Stimulated activated CD8-positive, alpha-beta memory T cell treated with anti-CD3 and anti-CD28 coated beads, Interleukin-12 subunit alpha, Interleukin-12 subunit beta, amount 100 ng/mL, for 24 hours (primary cell): Measurements from ENCODE around the gene ZC2HC1B.

Experiments used
- DNase-seq: peaks from one replicate; pipeline ENCODE4 v3.0.0-alpha.2; 2020; ENCODE audit errors: extremely low read depth

ZC2HC1B gene

DNA sequence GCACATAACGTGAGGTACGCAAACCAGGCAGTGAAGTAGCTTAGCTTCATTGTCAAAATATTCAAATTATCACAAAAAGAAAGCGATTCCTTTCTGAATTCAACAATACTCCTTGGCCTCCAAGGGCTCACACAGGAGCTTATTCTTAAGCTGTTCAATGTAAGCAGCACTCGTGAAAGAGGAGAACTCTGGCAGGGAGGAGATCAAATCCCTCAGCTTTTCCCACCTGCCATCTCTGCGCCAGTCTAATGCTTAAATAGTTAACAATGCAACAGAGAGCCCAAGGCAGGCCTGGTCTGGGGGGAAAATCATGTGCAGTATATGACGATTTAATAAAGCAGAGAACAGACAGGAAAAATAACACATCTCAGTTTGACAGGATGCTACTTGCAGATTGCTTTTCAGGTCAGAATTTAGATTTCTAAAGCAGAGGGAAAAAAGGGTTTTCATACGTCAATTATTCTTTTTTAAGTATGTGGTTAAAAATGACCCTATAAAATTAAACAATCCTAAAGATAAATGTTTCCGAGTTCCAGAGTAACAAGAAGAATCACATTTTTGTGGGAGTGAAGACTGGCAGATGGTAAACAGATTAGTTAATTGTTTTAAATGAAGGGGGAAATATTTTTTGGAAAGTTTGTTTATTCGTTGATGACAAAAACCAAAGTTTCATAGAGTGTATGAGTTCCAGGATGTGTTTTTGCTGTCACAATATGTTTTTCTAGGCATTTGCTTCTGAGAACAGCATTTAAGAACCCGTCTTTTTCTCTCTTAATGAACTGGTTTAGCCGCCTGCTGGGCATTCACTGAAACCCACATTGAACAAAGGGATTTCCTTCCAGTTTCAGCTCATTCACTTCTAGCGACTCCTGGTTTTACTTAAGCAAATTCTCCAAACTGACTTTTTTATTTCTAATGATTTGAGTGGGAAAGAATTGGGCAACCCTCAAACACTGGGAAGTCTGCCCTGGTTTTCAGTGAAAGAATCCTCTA is 97.9 kb downstream of the ZC2HC1B start:
- DNase-seq = no peak

DNA sequence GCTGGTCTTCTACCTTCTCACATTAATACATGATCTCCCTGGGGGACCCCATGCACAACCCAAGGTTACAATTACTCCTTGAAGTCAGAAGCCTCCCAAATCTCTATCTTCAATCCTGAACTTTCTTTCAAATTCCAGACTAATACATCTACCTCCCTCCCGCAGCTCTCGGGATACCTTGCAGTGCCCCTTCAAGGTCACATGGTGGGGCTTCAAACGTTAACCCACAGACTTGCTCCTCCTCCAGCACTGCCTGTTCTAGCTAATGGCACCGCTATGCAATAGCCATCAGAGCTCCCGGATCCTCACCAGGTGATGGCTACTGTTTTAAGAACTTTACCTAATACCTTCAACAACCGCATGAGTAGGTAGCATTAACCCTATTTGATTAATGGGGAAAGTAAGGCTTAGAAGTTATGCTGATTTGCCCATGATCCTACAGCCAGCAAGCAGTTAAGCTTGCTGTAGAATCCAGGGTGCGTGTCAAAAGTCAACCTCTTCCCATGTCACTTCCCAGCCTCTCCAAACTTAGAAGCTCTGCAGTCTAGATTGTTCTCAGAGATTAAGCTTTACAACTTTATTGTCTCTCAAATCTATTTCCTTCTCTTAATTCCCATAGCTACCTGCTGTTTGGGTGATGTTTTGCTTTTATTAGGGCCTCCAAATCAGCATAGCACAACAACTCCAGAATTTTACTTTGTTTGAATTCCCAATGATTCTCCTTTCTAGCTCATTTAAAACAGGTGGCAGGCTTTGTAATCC is 99.1 kb downstream of the ZC2HC1B start:
- no peak for DNase-seq

DNA sequence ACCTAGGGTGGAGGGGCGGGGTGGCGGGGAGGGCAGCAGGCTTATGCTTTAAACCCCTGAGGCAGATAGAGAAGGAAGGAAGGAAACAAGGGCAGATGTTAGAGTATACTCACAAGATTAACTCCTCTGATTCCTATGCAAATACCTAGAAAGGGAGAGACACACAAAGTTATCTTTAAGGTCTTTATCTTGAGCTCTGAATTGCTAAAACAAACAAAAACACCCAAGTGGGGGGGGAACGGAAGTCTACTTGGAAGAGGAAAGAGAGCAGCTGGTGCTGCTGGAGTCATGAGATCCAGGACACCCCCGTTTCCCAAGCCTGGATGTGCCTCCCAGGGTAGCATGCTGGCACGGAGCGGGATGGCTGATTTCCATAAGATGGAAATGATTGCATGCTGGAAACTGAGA is 100.4 kb downstream of the ZC2HC1B start:
- DNase-seq = no peak

DNA sequence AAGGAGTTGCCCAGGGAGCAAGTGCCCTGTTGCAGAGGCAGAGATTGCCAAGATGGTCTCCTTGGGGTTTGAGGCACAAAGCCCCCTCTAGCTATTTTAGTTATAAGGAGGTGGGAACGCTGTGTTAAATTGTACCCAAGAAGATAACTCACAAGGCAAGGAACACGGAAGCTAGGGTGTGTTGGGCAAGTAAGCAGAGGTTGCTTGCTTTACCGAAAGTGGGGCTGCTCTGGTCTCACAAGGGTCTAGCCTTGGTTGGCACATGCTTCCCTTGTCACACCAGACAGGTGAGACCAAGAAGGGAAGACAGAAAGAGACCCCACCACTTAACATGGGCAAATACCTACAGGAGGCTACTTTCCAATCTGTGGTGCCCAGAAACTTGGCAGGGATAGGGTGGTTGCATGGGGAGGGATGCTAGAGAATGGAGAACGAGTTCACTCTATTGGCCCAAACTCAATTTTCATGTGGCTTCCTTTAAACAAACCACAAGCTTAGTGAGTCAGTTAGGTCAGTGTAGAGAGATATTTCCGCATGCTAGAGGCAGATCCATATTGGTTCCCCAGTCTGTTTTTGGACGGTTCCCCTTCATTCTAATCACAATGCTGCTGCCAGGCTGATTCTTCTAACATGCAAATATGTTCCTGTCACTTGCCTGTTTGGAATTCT is 101.4 kb downstream of the ZC2HC1B start:
- no peak for DNase-seq

DNA sequence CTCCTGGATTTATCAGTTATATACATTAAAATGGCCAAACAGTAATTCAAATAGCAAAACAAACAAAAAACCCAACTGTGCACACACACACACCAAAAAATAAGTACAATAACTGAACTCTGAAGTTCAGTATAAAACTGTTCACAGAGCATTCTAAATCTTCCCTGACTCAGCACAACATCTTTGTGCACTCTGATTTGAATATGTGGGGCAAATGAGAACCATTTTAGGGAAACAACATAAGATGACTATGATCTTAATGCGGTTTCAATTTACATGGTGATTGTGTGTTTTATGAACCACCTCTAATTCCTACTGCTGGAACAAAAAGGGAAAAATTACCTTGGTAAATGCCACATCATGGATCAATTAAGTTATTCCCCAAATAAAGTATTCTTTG is 102.0 kb downstream of the ZC2HC1B start:
- no peak for DNase-seq

DNA sequence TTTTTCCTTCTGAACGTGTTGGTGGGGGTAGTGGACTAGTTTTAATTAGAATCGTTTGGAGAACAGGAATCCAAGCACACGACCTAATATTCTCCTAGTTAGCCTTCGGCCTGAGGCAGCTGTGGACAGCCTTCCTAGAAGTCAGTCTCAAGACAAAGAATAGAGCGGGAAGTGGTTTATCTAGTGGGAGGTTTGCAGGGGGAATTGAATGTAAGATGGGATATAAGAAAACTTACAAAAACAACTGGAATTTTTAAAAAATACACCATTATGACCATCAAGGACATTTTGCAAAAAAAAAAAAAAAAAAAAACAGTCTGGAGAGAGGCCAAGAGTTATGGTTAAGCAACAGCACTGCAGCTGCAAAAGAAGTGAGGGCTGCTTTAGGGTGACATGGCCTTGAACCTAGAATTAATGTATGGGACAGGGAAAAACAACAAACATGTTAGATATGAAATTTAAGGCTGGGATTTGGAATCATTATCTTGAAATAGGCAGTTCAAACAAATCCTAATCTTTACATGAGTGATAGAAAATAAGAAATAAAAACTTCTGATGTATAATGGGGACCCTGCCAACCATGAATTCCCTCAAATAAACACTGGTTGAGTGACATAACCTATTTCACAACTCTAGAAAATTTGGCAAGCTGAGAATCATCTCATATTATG is 103.6 kb downstream of the ZC2HC1B start:
- DNase-seq = no peak

DNA sequence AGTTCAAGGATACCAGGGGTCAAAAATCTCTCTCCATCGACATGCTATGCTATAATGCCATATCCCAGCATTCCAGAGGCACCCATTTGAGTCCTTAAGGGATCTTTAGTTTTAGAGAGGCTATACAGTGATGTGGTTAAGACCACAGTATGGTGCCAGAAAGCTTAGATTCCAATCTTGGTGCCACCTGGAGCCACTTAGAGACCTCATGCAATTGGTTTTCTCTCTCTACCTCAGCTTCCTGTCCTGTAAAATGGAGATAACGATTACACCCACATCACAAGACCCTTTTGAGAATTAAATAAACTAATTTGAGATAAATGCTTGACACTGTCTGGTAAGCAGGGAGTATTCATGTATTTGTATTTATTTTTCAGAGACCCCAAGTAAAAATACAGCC is 104.8 kb downstream of the ZC2HC1B start:
- DNase-seq = no peak

DNA sequence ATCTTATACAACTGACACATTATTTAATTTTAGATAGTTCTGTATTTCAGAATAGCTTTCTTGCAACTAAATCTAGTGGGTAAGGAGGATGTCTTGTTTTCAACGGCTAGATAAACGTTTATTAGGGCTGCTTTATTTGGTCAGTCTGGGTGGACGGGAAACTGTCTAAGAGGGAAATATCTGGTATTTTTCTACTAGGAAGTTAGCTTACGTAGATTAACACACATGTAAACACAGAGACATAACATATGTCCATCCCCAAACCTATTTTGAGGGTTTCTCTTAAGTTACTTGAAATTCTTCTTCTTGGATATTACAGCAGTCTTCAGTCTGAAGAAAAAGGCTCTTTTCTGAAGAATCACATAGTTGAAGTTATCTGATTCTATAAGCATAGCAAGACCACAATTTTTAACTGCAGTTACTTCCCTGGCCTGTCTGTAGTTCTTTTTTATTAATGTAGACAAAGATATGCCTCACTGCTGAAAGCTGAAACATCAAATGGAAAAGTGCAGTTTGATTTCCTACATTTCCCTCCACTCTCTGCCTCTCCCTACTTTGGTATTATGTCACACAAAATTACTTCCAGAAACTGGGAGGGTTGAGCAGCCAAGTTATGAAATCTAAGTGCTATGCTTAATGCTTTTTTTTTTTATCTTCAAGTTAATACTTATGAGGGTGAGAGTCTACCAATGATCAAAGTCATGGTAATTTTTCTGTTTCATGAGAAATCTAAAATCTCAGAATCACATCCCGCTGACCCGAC is 106.4 kb downstream of the ZC2HC1B start:
- DNase-seq = no peak

DNA sequence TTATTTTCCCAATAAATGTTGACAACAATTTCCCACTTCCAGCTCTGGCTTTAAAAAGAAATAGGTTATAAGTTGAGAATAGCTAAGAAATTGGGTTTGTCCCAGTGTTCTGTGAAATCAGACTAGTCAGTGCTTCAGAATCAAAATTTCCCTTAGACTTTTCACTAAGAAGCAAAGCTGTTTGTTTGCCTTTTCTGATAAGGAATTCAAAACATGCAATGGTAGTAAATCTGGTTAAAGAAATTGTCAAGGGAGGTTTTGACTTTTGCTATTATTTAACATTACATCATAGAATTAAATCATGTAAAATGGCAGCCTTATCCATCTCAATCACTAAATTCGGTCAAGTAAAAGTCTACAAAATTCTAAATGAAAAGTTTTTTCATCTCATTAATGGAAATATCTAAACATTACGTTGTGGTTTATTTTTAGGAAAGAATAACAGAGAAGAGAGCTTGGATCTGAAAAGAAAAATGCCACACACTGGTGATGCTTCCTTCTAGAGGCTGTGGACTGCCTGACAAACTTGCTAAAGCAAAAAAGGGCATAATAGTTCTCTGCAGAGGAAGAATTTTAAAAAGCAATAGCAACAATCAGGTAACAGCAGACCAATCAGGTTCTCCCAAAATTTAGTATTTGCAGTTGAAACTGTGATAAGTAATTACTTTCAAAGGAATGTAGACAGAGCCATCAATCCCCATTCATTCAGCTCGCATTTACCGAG is 107.4 kb downstream of the ZC2HC1B start:
- DNase-seq = no peak

DNA sequence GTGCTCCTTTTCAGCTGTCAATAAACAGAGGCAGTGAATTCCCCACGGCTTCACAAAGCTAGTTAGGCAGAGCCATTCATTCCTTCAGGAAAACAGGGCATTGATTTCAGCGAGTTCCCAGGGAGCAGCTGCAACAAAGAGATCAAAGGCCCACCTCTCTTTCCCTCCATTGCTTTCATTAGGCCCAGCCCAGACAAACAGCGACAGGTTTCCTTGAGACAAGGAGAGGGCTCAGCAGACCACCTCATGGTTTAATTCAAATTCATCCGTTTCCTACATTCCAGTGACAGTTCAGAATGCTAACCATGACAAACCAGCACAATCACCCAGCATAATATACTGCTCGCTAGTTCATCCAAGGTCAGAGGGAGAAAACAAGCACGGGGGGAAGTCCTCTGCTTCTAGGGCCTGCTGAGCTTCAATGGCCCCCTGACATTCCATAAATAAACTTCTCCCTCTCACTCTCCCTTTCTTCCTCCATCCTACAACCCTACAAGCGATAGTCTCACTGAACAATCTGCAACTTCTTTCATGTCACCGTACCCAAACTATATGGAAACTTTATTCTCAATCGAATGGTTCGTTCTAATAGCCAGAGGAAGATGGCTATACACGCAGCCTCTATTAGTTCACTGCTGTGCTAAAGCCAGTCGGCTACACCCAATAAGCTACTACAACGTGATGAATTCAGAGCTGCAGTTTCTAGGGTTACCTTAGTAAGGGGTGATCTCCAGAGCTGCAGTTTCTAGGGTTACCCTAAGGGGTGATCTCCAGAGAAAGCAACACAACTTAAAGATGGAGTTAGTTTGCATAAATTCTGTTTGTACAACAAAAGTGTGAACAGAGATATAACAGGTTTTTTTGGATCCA is 109.1 kb downstream of the ZC2HC1B start:
- DNase-seq = no peak

DNA sequence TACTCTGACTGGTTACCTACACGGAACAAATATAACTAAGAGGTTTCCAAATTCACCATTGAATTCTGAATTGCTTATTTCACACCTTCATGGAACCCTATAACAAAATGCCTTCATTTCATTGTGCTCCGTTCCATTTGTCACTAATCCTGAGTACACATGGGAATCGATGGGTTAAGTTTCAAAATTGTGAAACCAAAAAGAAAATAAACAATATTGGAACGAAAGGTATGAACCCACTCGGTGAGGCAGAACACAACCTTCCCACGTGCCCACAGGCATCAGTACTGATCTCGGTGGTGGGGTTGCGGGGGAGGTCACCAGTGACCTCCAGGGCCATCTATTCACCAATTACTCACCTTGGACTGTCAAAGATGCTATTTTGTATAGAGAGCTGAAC is 109.8 kb downstream of the ZC2HC1B start:
- no peak for DNase-seq

DNA sequence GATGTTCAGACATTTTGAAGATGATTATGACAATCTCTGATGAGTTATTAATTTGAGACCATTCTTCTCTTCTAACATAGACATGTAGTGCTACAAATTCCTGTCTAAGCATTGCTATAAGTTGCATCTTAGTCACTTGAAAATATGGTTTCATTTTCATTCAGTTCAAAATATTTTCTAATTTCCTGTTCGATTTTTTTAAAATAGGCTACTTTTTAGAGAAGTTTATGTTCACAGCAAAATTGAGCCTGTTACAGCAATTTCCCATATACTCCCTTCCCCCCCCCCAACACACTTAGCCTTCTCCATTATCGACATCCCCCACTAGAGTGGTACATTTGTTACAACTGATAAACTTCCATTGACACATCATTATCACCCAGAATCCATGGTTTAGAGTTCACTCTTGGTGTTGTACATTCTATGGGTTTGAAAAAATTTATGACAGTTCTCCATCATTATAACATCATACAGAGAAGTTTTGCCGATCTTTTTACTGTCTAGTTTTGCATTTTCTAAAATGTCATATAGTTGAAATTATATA is 112.6 kb downstream of the ZC2HC1B start:
- DNase-seq = no peak

DNA sequence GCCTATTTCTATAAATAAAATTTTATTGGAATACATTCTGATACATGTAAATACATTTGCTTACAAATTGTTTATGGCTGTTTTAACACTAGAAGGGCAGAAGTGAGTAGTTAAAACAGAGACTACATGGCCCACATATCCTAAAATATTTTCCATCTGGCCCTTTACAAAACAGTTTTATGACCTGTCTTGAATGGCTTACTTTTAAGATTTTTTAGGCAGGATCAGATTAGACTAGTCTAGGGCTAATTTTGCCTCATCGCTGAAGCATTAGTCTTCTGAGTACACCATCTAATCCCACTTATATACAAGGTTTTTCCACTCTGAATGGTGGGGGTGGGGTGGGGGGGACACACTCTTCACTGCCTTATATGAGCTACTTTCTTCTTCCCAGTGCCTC is 116.6 kb downstream of the ZC2HC1B start:
- DNase-seq = no peak

DNA sequence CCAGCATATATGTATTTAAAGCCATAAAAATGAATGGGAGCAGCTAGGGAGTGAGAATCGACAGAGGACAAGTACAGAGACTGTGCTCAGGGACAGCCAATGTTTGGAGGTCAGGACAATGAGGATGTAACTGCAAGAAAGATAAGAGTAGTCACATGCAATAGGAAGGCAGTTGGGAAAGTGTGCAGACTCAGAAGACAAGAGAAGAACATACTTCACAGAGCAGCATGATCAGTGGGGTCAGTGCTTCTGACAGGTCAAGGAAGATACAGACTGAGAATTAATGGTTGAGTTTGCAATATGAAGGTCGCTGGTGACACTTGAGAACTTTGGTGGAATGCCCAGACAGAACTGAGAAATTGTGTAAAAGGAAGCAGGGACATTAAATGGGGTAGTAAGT is 118.7 kb downstream of the ZC2HC1B start:
- DNase-seq = no peak

DNA sequence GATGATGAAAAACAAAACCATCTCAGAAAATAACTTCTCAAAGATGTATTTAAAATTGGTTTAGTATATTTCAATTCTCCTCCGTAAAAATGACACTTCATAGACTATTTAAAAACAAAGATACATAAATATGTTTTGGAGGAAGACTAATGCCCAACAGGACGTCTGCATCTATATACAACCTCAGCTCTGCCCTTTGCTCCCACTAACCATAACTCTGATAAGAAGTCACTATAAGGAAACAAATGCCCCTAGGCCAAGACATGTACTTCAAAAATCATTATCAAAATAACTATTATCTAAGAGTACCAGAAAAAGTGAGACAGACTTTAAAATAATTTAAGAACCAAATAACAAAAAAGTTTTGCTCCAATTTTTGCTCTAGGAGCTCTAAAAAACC is 120.4 kb downstream of the ZC2HC1B start:
- DNase-seq = no peak

DNA sequence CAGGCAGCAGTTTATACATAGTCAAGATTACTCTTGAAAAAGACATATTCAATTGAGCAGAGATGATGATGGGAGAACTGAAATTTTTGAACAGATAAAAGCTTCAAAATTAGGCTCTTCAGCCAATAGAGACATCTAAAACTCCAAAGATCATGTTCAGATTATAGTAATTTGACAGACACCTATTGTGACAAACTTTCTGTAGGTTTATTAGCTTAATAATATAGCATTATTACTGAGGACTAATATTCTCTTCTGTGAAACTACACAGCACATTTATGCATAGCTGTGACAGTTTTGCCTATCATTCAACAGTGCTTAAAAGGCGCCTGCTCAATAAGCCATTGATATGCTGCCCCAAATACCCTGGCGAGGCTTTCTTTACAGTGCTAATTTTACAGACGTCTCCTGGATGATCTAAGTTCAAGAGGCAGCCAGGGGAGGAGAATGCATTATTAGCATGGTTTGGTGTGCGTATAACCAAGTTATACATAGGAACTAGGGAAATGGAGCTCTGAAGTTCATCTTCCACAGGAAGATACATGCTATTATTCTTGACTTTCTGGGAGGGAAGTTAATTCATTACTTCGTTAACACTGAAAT is 122.3 kb downstream of the ZC2HC1B start:
- DNase-seq = no peak
